Measurements from ENCODE around the gene MAST2.
"Not testable (repeated sequence)": the region's sequence is repeated elsewhere in the genome, so short reads cannot be mapped to it uniquely, and the experiment has no call there.

MAST2 gene

GRCh38 chr1:45815667-45816458 is 12.5 kb downstream of the MAST2 start:
- DNase-seq, result no peak

GRCh38 chr1:45820173-45820572 is 16.8 kb downstream of the MAST2 start:
- DNase-seq, result no peak

GRCh38 chr1:45820788-45821187 is 17.4 kb downstream of the MAST2 start:
- DNase-seq, result no peak

- DNase-seq, result no peak
These were observed 19.2 kb downstream of the MAST2 start for GRCh38 chr1:45822644-45823043.

- no peak for DNase-seq
These were observed 21.2 kb downstream of the MAST2 start for GRCh38 chr1:45824607-45825006.

DNA sequence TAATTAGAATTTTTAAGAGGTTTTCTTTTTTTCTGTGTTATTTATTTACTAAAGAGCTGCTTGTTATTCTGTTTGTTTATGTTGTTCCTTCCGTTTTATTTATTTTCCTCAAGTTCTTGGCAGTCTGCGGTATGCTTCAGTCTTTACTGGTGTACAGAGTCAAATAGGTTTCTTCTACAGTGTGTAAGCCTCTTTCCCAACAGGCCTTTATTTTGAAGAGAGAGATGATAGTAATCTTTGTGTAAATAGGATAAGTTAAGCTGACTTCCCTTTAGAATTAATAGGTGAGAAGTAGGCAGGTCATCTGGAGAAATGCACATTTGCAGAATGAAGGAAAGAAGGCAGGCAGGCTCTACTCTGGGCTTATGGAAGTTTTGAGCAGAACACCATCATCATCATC is 23.8 kb downstream of the MAST2 start:
- DNase-seq, result no peak

DNA sequence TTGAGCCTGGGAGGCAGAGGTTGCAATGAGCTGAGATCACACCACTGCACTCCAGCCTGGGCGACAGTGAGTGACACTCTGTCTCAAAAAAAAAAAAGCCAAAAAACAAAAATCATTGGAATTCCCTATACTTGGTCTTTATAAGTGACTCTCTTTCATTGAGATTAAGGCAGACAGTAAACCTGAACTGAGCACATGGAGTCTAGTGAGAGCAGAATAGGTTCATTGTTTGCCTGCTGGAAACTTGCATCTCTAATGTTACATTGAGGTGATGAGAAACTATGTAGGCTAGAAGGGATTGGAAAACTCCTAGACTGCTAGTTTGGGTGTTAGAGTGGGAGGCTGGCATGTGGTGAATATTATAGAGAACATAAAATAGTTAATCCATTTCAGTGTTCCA is 25.4 kb downstream of the MAST2 start:
- no peak for DNase-seq

GRCh38 chr1:45833361-45833760 is 29.9 kb downstream of the MAST2 start:
- DNase-seq, result no peak

DNA sequence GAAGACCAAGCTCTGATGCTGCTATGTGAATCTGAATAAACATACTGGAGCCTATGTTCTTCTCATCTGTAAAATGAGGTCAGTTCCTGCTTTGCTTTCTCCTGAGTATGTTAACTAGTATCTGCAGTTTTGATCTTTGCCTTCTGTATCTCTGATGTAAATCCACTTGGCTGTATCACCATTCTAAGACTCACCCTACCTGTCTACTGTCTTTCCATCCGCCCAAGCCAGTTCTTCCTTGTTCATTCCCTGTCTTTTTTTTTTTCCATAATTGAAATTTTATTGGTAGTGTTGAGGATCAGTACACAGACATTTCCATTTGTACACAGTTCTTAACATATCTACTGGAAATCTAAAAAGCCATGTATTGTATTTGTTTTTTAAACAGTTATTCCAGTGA is 31.3 kb downstream of the MAST2 start:
- DNase-seq, result no peak

DNA sequence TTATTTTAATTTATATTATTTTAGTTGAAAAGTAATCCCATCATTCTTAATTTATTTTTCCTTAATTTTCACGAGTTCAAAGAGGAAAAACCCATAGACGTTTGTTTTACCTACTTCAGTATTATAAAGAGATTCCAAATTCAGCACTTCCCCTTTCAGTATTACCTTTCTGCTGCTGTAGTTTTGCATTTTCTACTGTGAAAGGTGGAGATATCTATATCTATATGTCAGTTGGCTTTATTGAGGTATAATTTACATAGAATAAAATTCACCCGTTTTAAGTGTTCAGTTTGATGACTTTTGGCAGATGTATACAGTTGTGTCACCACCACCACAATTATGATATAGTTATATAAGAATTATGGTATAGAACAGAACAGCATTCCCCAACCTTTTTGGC is 33.0 kb downstream of the MAST2 start:
- no peak for DNase-seq

DNA sequence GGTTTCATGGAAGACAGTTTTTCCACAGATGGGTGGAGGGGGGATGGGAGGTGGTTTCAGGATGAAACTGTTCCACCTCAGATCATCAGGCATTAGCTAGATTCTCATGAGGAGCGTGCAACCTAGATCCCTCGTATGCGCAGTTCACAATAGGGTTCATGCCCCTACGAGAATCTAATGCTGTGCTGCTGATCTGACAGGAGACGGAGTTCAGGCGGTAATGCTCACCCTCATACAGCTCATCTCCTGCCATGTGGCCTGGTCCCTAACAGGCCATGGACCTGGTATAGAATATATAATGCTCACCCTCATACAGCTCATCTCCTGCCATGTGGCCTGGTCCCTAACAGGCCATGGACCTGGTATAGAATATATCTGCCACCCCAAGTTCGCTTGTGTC is 33.4 kb downstream of the MAST2 start:
- not testable (repeated sequence) for DNase-seq

DNA sequence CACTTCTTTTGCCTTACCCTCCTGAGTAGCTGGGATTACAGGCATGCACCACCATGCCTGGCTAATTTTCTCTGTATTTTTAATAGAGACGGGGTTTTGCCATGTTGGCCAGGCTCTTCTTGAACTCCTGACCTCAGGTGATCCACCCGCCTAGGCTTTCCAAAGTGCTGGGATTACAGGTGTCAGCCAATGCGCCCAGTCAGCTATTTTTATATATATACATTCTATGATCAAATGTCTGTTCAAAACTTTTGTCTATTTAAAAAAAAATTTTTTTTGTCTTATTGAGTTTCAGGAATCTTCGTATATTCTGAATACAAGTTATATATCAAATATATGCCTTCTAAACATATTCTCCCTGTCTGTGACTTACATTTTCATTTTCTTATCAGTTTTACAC is 34.9 kb downstream of the MAST2 start:
- DNase-seq, result not testable (repeated sequence)

GRCh38 chr1:45840704-45841103 is 37.3 kb downstream of the MAST2 start:
- DNase-seq, result no peak

GRCh38 chr1:45842786-45843185 is 39.4 kb downstream of the MAST2 start:
- no peak for DNase-seq

GRCh38 chr1:45843474-45843905 is 40.1 kb downstream of the MAST2 start:
- DNase-seq, result peak in 1 of 2 experiments; percentile 33

DNA sequence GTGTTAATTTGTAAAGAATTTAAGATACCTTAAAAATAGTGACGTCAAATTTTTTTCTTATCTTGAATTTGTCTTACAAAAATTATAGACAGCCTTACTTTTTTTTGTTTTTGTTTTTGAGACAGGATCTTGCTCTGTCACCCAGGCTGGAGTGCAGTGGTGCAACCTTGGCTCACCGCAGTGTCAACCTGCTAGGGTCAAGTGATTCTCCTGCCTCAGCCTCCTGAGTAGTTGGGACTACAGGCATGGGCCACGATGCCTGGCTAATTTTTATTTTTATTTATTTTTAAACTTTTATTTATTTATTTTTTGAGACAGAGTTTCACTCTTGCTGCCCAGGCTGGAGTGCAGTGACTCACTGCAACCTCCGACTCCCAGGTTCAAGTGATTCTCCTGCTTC is 40.6 kb downstream of the MAST2 start:
- not testable (repeated sequence) for DNase-seq

GRCh38 chr1:45846931-45847330 is 43.5 kb downstream of the MAST2 start:
- no peak for DNase-seq

DNA sequence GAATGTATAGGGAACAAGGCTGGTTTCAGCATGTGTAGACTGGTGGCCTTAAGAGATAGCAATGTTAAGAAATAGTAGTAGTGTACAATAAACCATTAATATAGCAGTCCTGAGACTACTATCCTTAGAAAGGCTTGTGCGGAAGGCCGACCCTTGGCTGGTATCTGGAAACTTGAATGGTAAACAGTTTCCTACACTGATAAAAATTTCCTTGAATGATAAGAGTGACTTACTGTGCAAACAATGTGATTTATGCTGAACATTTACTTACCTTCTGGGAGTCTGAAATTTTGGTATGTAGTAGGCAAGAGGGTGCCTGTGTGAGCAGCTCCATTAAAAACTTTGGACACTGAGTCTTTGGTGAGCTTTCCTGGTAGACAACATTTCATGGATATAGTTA is 44.7 kb downstream of the MAST2 start:
- DNase-seq, result no peak

DNA sequence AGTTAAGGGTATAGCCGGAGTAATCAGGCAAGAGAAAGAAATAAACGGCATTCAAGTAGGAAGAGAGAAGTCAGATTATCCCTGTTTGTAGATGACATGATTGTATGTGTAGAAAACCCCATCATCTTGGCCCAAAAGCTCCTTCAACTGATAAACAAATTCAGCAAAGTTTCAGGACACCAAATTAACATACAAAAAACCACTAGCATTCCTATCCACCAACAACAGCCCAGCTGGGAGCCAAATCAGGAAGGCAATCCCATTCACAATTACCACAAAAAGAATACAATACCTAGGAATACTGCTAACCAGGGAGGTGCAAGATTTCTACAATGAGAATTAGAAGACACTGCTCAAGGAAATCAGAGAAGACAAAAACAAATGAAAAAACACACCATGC is 45.3 kb downstream of the MAST2 start:
- DNase-seq, result no peak

GRCh38 chr1:45850017-45850416 is 46.6 kb downstream of the MAST2 start:
- no peak for DNase-seq

- no peak for DNase-seq
These were observed 51.3 kb downstream of the MAST2 start for GRCh38 chr1:45854724-45855123.

- no peak for DNase-seq
These were observed 53.8 kb downstream of the MAST2 start for GRCh38 chr1:45857101-45857700.

GRCh38 chr1:45857755-45858492 is 54.5 kb downstream of the MAST2 start:
- not testable (repeated sequence) for DNase-seq

DNA sequence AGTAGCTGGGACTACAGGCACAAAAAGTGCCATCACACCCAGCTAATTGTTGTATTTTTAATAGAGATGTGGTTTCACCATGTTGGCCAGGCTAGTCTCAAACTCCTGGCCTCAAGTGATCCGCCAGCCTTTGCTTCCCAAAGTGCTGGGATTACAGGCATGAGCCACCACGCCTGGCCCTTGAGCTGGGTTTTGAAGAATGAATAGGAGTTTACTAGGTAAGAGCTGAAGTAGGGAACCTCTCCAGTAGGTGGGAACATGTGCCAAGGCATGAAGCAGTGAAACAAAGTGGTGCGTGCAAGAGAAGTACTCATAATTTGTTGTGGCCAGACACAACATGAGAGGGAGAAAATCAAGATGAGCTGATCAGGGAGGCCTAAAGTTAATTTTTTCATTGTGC is 55.8 kb downstream of the MAST2 start:
- DNase-seq, result no peak

All from SW 1271 (cell line).